HG02852 (cell line): ENCODE measurements around the gene HPSE.
"Not testable (repeated sequence)": the region's sequence is repeated elsewhere in the genome, so short reads cannot be mapped to it uniquely, and the experiment has no call there.

ENCODE experiments used
- ATAC-seq: cut with Tn5 transposase; IDR thresholded peaks from one replicate; pipeline ENCODE4 v1.9.1; 2021; ENCODE audit warnings: mild to moderate bottlenecking, moderate library complexity; ENCODE audit not compliant: unreplicated experiment

The HPSE gene

GRCh38 chr4:83335701-83336100 is 1.1 kb upstream of the HPSE start:
- ATAC-seq, result no peak

DNA sequence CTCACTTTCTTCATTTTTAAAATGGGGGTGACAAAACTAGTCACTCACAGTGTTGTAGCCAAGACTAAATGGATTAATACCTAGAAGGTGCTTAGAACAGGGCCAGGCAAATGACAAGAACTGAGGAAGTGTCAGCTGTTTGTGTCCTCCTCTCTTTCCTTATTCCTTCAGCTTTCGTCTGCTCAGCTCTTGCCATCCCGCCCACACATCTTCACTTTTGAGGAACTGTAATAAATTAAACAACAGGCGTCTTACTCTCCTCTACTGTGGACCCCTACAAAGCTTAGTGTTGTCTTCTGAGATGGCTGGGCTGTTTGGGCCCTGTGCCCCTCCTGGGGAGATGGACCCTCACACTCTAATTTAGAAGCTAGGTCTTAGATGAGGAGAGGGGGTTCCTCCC is 2.7 kb downstream of the HPSE start:
- ATAC-seq, result no peak

DNA sequence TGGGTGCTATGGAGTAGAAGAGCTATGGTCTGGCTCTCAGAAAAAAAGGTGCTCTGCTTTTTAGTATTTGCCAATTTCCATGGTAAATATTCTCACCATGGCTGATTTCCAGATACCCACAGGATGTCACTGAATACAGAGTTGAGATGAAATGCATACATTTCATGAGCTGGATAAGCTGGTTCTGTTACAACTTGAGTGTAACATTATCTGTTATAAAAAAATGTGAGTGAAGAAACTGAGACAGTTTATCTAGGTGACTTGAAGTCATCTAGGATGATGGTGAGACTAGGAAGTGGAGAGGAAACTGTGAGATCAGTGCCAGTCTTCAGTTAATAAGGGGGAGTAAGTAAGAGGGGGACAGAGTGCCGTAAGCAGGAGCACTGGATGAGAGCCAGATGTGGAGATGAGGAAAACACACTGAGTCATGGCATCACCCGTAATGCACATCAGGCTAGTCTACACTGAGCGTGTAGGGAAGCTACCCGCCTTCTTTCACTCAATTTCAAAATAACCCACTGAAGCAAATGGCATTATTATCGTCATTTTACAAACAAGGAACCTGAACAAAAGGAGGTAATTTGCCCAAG is 5.0 kb downstream of the HPSE start:
- ATAC-seq, result no peak

- ATAC-seq, result no peak
Measured at GRCh38 chr4:83328521-83329187, 6.0 kb downstream of the HPSE start.

DNA sequence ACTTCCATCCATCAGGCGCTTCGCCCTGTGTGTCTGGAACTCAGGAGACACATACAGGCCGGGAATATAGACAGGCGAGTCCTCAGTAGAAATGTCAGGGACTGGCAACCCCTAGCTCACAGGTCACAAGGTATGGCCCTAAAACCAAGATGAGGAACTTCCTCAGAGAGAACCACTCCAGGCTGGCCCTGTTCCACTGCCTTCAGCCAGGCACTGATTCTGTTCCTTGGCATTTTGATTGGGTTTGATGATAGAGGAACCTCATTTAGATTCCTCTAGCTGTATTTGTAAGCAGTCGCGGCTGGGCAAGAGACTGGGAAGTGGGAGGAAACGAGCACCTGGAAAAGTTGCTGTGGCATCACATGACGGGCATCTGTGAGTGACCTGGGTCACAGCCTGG is 8.1 kb downstream of the HPSE start:
- ATAC-seq, result no peak

DNA sequence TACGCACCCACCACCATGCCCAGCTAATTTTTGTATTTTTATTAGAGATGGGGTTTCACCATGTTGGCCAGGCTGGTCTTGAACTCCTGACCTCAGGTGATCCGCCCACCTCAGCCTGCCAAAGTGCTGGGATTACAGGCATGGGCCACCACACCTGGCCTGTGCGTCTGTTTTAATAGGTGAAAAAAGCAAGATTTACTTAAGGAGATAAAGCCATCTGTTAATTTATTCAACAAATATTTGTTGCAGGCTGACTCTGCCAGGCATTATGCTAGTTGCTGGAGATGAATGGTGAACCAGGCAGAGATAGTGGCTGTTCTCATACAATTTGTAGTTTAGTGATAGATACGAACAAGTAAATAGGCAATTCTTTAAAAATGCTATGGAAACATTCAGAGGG is 9.3 kb downstream of the HPSE start:
- ATAC-seq, result not testable (repeated sequence)

GRCh38 chr4:83323136-83323535 is 11.5 kb downstream of the HPSE start:
- no peak for ATAC-seq

DNA sequence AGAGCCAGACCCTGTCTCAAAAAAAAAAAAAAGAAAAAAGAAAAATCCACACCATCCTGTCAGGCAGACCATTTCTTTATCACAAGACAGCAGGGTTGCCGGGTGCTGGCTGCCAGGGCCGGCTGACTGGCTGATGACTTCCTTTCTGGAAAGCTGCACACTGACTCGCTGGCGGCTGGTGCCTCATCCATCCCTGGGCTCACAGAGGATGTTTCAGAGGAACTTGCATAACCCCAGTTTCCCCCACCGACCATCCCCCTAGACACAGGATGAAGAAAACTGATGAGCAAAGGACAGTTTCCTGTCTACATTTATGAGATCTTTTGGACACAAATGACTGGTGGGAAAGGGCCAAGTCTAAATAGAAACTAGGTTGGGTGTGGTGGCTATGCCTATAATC is 14.1 kb downstream of the HPSE start:
- ATAC-seq, result no peak

- no peak for ATAC-seq
Measured at GRCh38 chr4:83318666-83319065, 16.0 kb downstream of the HPSE start.

DNA sequence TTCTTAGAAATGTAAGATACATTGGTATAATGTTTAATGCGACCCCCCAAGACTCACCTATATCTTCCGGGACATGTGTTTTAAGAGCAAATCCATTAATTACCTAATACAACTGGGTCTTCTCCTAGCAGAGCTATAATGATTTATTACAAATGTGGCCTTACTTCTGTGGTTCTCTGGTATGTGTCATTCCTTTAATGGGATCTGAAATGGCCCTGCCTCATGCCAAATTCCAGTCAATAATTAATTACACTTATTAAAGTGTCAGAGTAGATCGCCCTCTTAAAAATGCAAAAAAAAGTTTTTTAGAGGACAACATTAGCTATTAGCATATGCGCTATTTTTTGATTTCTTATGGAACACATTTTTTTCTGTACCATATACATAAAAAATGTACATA is 17.0 kb downstream of the HPSE start:
- no peak for ATAC-seq

DNA sequence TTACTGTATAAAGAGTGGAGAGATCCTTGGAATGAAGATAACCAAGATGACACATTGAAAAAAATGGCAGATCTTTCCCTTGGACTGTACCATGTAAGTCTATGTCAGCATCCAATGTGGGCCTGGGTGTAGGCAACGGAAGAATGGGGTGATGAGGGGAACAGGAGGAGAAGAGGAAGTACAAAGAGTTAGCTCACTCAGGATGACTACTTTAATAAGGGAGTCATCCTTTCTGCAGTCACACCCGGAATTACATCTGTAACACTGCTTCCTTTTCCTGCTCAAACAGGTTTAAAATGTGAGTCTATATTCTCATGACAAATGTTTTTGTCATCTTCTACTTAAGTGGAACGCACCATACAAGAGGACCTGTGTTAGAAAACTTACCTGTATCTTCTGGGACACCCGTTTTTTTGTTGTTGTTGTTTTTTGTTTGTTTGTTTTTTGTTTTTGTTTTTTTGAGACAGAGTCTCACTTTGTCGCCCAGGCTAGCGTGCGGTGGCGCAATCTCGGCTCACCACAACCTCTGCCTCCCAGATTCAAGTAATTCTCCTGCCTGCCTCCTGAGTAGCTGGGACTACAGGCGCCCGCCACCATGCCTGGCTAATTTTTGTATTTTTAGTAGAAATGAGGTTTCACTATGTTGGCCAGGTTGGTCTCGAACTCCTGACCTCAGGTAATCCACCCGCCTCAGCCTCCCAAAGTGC is 18.0 kb downstream of the HPSE start:
- no peak for ATAC-seq

DNA sequence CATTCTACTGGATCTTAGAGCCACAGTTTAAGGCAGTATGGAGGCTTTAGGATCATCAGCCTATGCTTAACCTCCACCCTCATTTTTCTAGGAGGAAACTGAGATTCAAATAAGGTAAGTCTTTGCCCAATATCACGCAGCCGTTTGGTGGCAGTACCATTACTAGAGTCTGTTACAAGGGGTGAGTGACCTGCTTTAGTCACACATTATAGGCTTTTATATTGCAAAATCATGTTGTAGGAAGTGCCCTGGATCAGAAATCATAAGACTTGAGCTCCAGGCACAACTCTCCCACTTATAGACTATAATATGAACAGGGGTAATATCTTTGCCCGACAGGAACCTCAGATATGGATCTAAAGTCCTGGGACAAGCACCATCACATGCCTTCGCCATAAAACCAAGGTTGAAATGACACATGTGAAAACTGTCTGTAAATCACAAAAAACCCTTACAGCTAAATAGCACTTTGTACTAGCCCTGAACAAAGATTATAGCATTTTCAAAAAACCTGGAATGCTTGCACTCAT is 19.2 kb downstream of the HPSE start:
- ATAC-seq, result no peak

DNA sequence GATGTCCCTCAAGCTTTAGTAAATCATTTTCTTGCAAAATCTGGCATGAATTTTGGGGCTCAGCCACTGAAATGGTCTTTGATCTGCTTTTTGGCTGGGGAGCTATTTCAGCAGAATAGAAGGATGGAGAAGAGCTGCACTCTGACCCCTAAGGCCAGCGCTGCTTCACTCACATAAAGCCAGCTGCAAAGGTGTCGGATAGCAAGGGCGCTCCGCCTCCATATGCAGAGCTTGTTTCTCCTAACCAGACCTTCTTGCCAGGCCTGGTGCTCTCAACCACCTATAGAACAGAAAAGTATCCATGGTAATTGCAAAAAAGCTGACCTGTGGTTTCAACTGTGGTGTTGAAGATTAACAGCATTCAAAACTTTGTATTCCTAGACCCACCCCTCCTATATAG is 26.0 kb downstream of the HPSE start:
- ATAC-seq, result no peak

- ATAC-seq, result no peak
Measured at GRCh38 chr4:83307920-83308319, 26.7 kb downstream of the HPSE start.

DNA sequence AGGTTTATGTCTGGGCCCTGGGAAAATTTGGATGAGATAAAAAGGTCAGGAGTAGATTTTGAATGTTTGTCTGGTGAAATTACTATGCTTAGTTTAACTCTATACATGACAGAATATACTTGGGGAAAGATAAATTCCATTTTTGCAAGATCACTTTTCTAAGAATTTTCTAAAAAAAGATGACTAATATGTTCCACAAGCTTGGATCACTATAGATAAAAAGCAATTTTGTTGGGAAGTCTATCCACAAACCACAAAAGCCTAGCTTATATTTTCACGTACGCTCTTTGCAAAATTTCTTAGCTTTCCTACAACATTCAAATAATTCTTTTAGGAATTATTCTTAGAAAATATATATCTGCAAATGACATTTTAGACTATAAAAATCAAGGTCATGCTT is 29.5 kb downstream of the HPSE start:
- ATAC-seq, result no peak

GRCh38 chr4:83297548-83298260 is 36.9 kb downstream of the HPSE start:
- ATAC-seq, result peak; percentile 64

DNA sequence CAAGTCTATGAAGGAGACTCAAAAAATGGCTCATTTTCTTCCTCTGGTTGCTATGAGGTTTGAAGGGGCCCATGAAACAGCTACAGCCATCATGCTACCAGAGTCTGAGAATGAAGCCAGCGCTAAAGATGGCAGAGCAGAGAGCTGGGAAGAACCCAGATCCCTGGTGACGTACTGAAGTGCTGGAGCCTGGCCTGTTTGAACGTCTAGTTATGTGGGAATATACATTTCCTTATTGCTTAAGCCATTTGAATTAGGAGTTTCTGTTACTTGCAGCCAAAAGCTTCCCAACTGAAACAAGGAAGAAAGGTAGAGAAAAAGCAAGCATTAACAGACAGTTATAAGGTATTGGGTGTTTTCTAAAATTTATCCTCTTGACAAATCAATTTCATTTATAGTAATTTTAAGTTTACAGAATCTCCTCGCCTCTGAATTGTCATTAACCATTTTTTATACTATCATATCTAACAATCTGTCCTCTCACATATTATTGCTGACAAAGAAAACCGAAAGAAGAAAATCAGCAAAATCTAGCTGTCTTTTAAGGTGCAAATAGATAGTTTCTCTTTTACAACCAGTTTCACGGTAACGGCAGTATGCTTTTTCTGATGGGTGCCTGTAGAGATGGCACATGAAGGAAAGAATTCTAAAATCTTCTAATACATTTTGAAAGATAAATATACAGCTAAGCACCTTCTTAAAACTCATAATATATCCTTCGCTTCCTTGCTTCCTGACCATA is 41.2 kb downstream of the HPSE start:
- no peak for ATAC-seq

DNA sequence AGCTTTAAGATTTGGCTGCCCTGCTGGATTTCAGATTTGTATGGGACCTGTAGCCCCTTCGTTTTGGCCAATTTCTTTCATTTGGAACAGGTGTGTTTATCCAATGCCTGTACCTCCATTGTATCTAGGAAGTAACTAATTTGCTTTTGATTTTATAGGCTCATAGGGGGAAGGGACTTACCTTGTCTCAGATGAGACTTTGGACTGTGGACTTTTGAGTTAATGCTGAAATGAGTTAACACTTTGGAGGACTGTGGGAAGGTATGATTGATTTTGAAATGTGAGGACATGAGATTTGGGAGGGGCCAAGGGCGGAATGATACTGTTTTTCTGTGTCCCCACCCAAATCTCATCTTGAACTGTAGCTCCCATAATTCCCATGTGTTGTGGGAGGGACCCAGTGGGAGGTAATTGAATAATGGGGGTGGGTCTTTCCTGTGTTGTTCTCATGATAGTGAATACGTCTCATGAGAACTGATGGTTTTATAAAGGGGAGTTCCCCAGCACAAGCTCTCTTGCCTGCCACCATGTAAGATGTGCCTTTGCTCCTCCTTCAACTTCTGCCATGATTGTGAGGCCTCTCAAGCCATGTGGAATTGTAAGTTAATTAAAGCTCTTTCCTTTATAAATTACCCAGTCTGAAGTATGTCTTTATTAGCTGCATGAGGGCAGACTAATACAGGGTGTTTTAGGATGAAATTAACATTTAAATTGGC is 44.4 kb downstream of the HPSE start:
- not testable (repeated sequence) for ATAC-seq

GRCh38 chr4:83288381-83288780 is 46.3 kb downstream of the HPSE start:
- not testable (repeated sequence) for ATAC-seq

- peak; percentile 12 for ATAC-seq
Measured at GRCh38 chr4:83285055-83285407, 49.6 kb downstream of the HPSE start.
